GM15510 (cell line): ENCODE results near the gene ZNF644.

Experiments used
- POLR2A ChIP-seq: IDR thresholded peaks from 3 replicates; pipeline ENCODE4 v1.6.1; 2011; ENCODE audit warnings: borderline replicate concordance; ENCODE audit not compliant: insufficient read length; ENCODE audit errors: extremely low read depth

ZNF644 gene

GRCh38 chr1:91021686-91022517 is at the start of gene ZNF644:
ZNF644 (minus strand) TSS chr1:91022035; CDS start chr1:90982353, 39,682 bp downstream.
- TF ChIP-seq POLR2A: peak; percentile 72

GRCh38 chr1:91070298-91070697 is 48.5 kb upstream of the ZNF644 start:
- no peak for TF ChIP-seq POLR2A

- no peak for TF ChIP-seq POLR2A
Observed at GRCh38 chr1:91066538-91066937, 44.7 kb upstream of the ZNF644 start.

GRCh38 chr1:91065337-91065736 is 43.5 kb upstream of the ZNF644 start:
- no peak for TF ChIP-seq POLR2A

- TF ChIP-seq POLR2A: no peak
Observed at GRCh38 chr1:91059157-91059556, 37.3 kb upstream of the ZNF644 start.

GRCh38 chr1:91057784-91058183 is 35.9 kb upstream of the ZNF644 start:
- TF ChIP-seq POLR2A: no peak

GRCh38 chr1:91054780-91055481 is 33.1 kb upstream of the ZNF644 start:
- TF ChIP-seq POLR2A: no peak

GRCh38 chr1:91053630-91054029 is 31.8 kb upstream of the ZNF644 start:
- no peak for TF ChIP-seq POLR2A

GRCh38 chr1:91046766-91047165 is 24.9 kb upstream of the ZNF644 start:
- TF ChIP-seq POLR2A: no peak

- no peak for TF ChIP-seq POLR2A
Observed at GRCh38 chr1:91045284-91045683, 23.4 kb upstream of the ZNF644 start.

- no peak for TF ChIP-seq POLR2A
Observed at GRCh38 chr1:91038582-91038981, 16.7 kb upstream of the ZNF644 start.

GRCh38 chr1:91036894-91037829 is 15.3 kb upstream of the ZNF644 start:
- TF ChIP-seq POLR2A: no peak

GRCh38 chr1:91032349-91032748 is 10.5 kb upstream of the ZNF644 start:
- no peak for TF ChIP-seq POLR2A

GRCh38 chr1:91031081-91031480 is 9.2 kb upstream of the ZNF644 start:
- TF ChIP-seq POLR2A: no peak

GRCh38 chr1:91026777-91027176 is 4.9 kb upstream of the ZNF644 start:
- TF ChIP-seq POLR2A: no peak
